ENCODE results near the gene ACP3.

DNA sequence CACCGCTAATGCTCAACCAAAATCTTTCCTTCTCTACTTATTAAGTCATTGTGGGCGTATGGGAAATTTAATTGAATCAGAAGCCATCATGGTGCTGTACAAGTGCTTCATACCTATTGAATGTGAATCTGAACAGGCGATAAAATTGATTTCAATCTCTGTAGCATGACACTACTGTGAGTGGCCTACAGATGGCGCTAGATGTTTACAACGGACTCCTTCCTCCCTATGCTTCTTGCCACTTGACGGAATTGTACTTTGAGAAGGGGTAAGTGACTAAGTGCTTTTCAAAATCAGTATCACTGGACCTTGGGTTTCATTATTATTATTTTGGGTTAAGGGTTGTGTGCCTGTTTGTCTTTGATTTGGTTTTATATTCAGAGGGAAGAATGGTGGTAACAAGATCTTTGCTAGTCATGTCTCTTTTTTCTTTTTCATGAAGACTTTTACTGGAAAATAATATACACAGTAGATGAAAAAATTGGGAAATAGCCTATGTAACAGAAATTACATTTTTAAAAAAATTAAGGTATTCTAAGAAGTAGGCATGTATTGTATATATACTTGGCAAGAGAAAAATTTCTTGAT is 35.4 kb downstream of the ACP3 start:
- TF ChIP-seq POLR2A (conservative IDR thresholded peaks at IDR 0.05) (no peak), CBFA2T3 (IDR thresholded peaks at IDR 0.05) (no peak), RFX5 (IDR thresholded peaks at IDR 0.05; ENCODE audit: low read depth, low read length) (no peak), GTF2F1 (IDR thresholded peaks at IDR 0.05; ENCODE audit: low read depth, low read length) (no peak)

Measured in K562 (cell line).